GM12878 (cell line): Measurements from ENCODE around the gene RXYLT1. TPM values are rescaled to one million over a fixed set of nuclear protein-coding genes. Genes with fewer than 3 reads are reported as not detected.

Experiments used
- ATAC-seq: fragments of 200-7000 bp; cut with Tn5 transposase; 3 replicates; pipeline ENCODE4 v1.9.1; 2020; ENCODE audit warnings: mild to moderate bottlenecking, moderate library complexity
- BruUV-seq: library from RNA; stranded (reverse); fragments of 400-500 nt; replicated peaks from 2 replicates; lab custom pipeline; 2021; lab: Mats Ljungman, UMichigan
- CTCF ChIA-PET: fragments of 300-600 bp; sonication (Branson Sonifier 250); formaldehyde crosslinking; extraction: SDS; loops from one replicate; lab custom pipeline; 2021; ENCODE audit warnings: inconsistent platforms; lab: Yijun Ruan, JAX
- POLR2A ChIA-PET: fragments of 350-600 bp; formaldehyde crosslinking; extraction: SDS; loops from one replicate; lab custom pipeline; 2021; ENCODE audit warnings: inconsistent platforms; lab: Charles Lee
- RAD21 ChIA-PET: fragments of 300-600 bp; sonication (Branson Sonifier 250); formaldehyde crosslinking; loops from one replicate; lab custom pipeline; 2023; ENCODE audit warnings: antibody characterized with exemption; ENCODE audit not compliant: unreplicated experiment; lab: Charles Lee
- SMC1A ChIA-PET: fragments of 300-600 bp; sonication (Branson Sonifier 250); formaldehyde crosslinking; loops from one replicate; lab custom pipeline; 2023; ENCODE audit not compliant: unreplicated experiment, uncharacterized antibody; lab: Charles Lee
- DNase-seq: peaks from one replicate; pipeline ENCODE4 v3.0.0-alpha.2; 2011; ENCODE audit warnings: low read depth, low spot score
- FAIRE-seq: peaks from 3 replicates; lab custom pipeline; 2011; peaks lifted over from hg19 to GRCh38; lab: Jason Lieb, UNC
- H2AFZ ChIP-seq: 2 replicates; pipeline ENCODE4 v1.6.0; 2011; ENCODE audit warnings: low read depth, low read length, control low read depth; ENCODE audit not compliant: control insufficient read depth
- H3K27ac ChIP-seq: 2 replicates; pipeline ENCODE4 v1.5.1; 2011; ENCODE audit warnings: control low read depth; ENCODE audit not compliant: control insufficient read depth, insufficient read depth
- H3K27me3 ChIP-seq, 2 experiments: replicated peaks in 1 of 2; 2 replicates each; pipeline versions ENCODE4 v1.6.0 to v1.6.1; 2011; ENCODE audit warnings: low read length in 1 of 2; ENCODE audit not compliant: control insufficient read depth in 2 of 2, insufficient read depth in 2 of 2
- H3K36me3 ChIP-seq, 2 experiments: 2 replicates each; pipeline ENCODE4 v1.5.1; 2011; ENCODE audit warnings: low read length in 1 of 2; ENCODE audit not compliant: control insufficient read depth in 2 of 2, insufficient read depth in 2 of 2
- H3K4me1 ChIP-seq: 2 replicates; pipeline ENCODE4 v1.6.1; 2011; ENCODE audit warnings: mild to moderate bottlenecking, low read length, moderate library complexity, mixed read lengths; ENCODE audit not compliant: control insufficient read depth, insufficient read depth
- H3K4me2 ChIP-seq: 2 replicates; pipeline ENCODE4 v1.6.0; 2011; ENCODE audit warnings: control low read depth; ENCODE audit not compliant: control insufficient read depth, insufficient read depth
- H3K4me3 ChIP-seq: fragments of 200-600 bp; sonication (generic); 2 replicates; pipeline ENCODE4 v1.5.1; 2016
- H3K79me2 ChIP-seq: 2 replicates; pipeline ENCODE4 v1.6.0; 2011; ENCODE audit warnings: low read length; ENCODE audit not compliant: control insufficient read depth, insufficient read depth
- H3K9ac ChIP-seq: 2 replicates; pipeline ENCODE4 v1.8.0; 2011; ENCODE audit warnings: low read length, control low read depth, mixed read lengths; ENCODE audit not compliant: control insufficient read depth, insufficient read depth
- H3K9me3 ChIP-seq: replicated peaks from 3 replicates; pipeline ENCODE4 v1.5.1; 2011; ENCODE audit warnings: mild to moderate bottlenecking, low read length; ENCODE audit not compliant: control insufficient read depth, insufficient read depth
- H4K20me1 ChIP-seq: 2 replicates; pipeline ENCODE4 v1.6.0; 2011; ENCODE audit not compliant: control insufficient read depth, insufficient read depth
- ATF7 ChIP-seq: fragments of 450-650 bp; IDR thresholded peaks from 2 replicates; pipeline ENCODE4 v1.6.1; 2016; ENCODE audit warnings: low read depth, mild to moderate bottlenecking
- BCLAF1 ChIP-seq: fragments of 450-650 bp; IDR thresholded peaks from 2 replicates; pipeline ENCODE4 v1.6.1; 2017; ENCODE audit warnings: antibody characterized with exemption, mild to moderate bottlenecking, moderate library complexity
- CBX5 ChIP-seq: sonication (generic); IDR thresholded peaks from 2 replicates; pipeline ENCODE4 v1.6.1; 2016; ENCODE audit warnings: low read depth, moderate library complexity, mild to moderate bottlenecking, inconsistent platforms
- CEBPZ ChIP-seq: fragments of 150-350 bp; IDR thresholded peaks from 2 replicates; pipeline ENCODE4 v1.6.1; 2016; ENCODE audit warnings: low read depth, low read length
- DPF2 ChIP-seq: fragments of 450-650 bp; IDR thresholded peaks from 2 replicates; pipeline ENCODE4 v1.6.1; 2017; ENCODE audit warnings: mild to moderate bottlenecking
- NBN ChIP-seq: fragments of 450-650 bp; IDR thresholded peaks from 2 replicates; pipeline ENCODE4 v1.6.1; 2016
- NR2F1 ChIP-seq: fragments of 450-650 bp; conservative IDR thresholded peaks from 2 replicates; pipeline ENCODE4 v1.6.1; 2017; ENCODE audit warnings: mild to moderate bottlenecking
- SMARCA5 ChIP-seq: fragments of 450-650 bp; IDR thresholded peaks from 2 replicates; pipeline ENCODE4 v1.6.1; 2017; ENCODE audit warnings: mild to moderate bottlenecking
- WGBS: methylation state at CpG from one replicate; pipeline ENCODE4 v1.1.6; 2016; ENCODE audit warnings: low lambda C conversion rate; ENCODE audit not compliant: insufficient replicate concordance, insufficient coverage; ENCODE audit errors: missing lambda C conversion rate; 5-methylcytosine and 5-hydroxymethylcytosine counted together
- in situ Hi-C: fragments of 300-500 bp; cut with MboI; formaldehyde crosslinking; loops from 9 replicates; pipeline ENCODE4 v1.14.3; 2018; ENCODE audit warnings: mixed read lengths
- intact Hi-C: fragments of 100-400 bp; cut with micrococcal nuclease; formaldehyde crosslinking; loops from one replicate; pipeline ENCODE4 v1.14.2; 2022; ENCODE audit not compliant: unreplicated experiment
- polyA plus RNA-seq, 11 experiments: library from polyadenylated mRNA; depleted of rRNA in 4 of 11; unstranded in 6 of 11; stranded (reverse) in 5 of 11; fragments of >200 nt; fragmentation: Nextera tagmentation in 4 of 11; fragmentation: Illumina TruSeq in 1 of 11; extraction: Ambion mirVana in 4 of 11; extraction: Trizol in 1 of 11; gene quantifications; 1 replicate in 1 of 11; 2 replicates in 10 of 11; pipeline versions ENCODE4 v1.2.1 to v1.2.3, GENCODE V29; 2011 to 2016; ENCODE audit warnings: inconsistent platforms in 2 of 11, missing spikeins in 2 of 11, low read depth in 1 of 11
- total RNA-seq, 4 experiments: library from RNA; depleted of rRNA in 3 of 4; stranded (reverse); fragments of >200 nt in 3 of 4; fragmentation: Illumina TruSeq in 1 of 4; extraction: Trizol in 1 of 4; gene quantifications; 2 replicates each; pipeline versions ENCODE4 v1.2.1 to v1.2.3, GENCODE V29; 2013 to 2021

RXYLT1 gene
- total and polyA plus RNA-seq, 10 of the 15 experiments (the other 5 are each of a cell fraction or from before 2014, with no cell fraction given): 10.4 to 33.8 (median 21.5) TPM

GRCh38 chr12:63811755-63812154 lies 32.0 kb downstream of the RXYLT1 start:
- TF ChIP-seq BCLAF1: no peak
- no peak for TF ChIP-seq CBX5
- TF ChIP-seq ATF7: no peak
- TF ChIP-seq NR2F1: no peak
- no peak for TF ChIP-seq DPF2
- TF ChIP-seq CEBPZ: no peak
- no peak for TF ChIP-seq SMARCA5
- TF ChIP-seq NBN: no peak
- Histone ChIP-seq H3K36me3 (peaks cover 0 to 3% of the 10 kb centered on the region in 2 experiments; a peak in 1 of 4 replicates), H3K27me3 (no peaks in the 10 kb centered on the region), H3K9me3 (no peaks in the 10 kb centered on the region; the same call in 2 of the 3 replicates), H3K4me3 (no peak overlapping the region), H3K27ac (no peak overlapping the region), H3K4me2 (no peak overlapping the region), H3K79me2 (no peaks in the 10 kb centered on the region), H4K20me1 (no peaks in the 10 kb centered on the region), H3K9ac (no peak overlapping the region), H3K4me1 (peaks cover 25% of the 10 kb centered on the region), H2AFZ (no peak overlapping the region)
- DNase-seq: no peak
- CTCF ChIA-PET: interaction anchor here (4.1 kb wide), 1 partner anchor 10 kb away, joined by 22 read pairs; no protein-coding TSS in a partner anchor
- no TSS peak for BruUV-seq
- POLR2A ChIA-PET: no interaction called here
- SMC1A ChIA-PET: interaction anchor here (0.8 to 2.1 kb wide), 3 partner anchors 10 to 17 kb away, joined by 4 to 7 read pairs (median 7); no protein-coding TSS in a partner anchor
- intact Hi-C loops (no loop called here), in situ Hi-C loops (no loop called here)
- 85% methylated on average over 2 of the region's 2 CpGs for WGBS
- no peak for FAIRE-seq
- ATAC-seq: no peak
- RAD21 ChIA-PET: interaction anchor here (1.2 to 1.6 kb wide), 2 partner anchors 12 to 33 kb away, joined by 5 read pairs; partner anchors contain the start of gene SRGAP1
